AG09319 (cell line): Measurements from ENCODE around the gene STK40.

Experiments used
- DNase-seq: peaks from one replicate; pipeline ENCODE4 v3.0.0-alpha.2; 2010; ENCODE audit warnings: low read depth; ENCODE audit errors: extremely low read depth
- TF ChIP-seq, protein P1 (sequence below): IDR thresholded peaks from 2 replicates; pipeline ENCODE4 v1.5.1; 2011; ENCODE audit warnings: low read depth, mild to moderate bottlenecking, inconsistent platforms, low read length, moderate library complexity

Gene STK40

DNA sequence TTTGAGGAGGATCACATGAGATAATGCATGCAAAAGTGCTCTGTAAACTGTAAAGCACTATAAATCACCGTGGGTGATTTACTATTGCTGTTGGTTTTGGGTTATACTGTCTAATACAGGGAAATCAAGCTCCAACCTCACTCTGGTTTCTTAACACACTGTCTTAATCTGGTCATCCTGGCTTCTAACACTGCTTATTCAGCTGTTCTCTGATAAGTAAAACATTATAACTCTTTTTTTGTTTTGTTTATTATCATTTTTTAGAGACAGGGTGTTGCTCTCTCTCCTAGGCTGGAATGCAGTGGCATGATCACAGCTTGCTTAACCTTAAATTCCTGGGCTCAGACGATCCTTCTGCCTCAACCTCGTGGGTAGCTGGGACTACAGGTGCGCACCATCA lies 33.8 kb upstream of the STK40 start:
- TF ChIP-seq, protein P1, sequence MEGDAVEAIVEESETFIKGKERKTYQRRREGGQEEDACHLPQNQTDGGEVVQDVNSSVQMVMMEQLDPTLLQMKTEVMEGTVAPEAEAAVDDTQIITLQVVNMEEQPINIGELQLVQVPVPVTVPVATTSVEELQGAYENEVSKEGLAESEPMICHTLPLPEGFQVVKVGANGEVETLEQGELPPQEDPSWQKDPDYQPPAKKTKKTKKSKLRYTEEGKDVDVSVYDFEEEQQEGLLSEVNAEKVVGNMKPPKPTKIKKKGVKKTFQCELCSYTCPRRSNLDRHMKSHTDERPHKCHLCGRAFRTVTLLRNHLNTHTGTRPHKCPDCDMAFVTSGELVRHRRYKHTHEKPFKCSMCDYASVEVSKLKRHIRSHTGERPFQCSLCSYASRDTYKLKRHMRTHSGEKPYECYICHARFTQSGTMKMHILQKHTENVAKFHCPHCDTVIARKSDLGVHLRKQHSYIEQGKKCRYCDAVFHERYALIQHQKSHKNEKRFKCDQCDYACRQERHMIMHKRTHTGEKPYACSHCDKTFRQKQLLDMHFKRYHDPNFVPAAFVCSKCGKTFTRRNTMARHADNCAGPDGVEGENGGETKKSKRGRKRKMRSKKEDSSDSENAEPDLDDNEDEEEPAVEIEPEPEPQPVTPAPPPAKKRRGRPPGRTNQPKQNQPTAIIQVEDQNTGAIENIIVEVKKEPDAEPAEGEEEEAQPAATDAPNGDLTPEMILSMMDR: no peak
- no peak for DNase-seq

DNA sequence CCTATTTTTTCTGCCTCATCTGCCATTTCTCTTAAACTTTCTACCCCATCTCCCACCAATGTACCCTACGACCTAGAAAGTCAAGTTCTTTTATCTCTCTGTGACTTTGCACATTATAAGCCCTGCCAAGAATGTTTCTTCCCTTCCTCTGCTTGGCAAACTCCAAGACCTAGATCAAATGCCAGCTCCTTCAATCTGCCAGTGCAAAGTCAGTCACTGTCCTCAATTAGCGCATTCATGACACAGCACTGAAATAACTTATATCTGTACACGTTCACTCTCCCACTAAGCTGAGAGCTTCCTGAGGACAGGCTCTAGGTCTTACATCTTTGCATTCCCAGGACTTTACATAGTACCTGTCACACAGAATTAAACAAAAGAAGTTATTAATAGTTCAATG lies 33.4 kb upstream of the STK40 start:
- TF ChIP-seq, protein P1: no peak
- DNase-seq: no peak

DNA sequence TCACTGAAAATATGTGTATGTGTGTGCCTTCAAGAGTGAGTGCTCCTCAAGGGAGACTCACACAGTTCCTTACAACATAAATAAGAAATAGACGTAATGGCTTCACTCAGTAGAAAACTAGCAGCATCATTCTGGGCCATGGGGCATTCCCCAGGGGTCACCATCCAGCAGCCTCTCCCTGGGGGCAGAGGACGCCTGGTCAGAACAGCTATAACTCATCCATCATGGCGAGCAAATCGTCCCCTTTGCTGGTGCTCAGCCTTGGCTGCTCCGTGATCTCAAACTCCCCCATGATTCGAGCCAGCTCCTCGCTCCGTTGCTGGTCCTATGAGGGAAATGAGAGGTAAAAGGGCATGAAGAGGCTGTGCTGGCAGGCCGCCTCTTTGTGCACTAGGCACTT lies 32.2 kb upstream of the STK40 start:
- no peak for DNase-seq
- TF ChIP-seq, protein P1: no peak

DNA sequence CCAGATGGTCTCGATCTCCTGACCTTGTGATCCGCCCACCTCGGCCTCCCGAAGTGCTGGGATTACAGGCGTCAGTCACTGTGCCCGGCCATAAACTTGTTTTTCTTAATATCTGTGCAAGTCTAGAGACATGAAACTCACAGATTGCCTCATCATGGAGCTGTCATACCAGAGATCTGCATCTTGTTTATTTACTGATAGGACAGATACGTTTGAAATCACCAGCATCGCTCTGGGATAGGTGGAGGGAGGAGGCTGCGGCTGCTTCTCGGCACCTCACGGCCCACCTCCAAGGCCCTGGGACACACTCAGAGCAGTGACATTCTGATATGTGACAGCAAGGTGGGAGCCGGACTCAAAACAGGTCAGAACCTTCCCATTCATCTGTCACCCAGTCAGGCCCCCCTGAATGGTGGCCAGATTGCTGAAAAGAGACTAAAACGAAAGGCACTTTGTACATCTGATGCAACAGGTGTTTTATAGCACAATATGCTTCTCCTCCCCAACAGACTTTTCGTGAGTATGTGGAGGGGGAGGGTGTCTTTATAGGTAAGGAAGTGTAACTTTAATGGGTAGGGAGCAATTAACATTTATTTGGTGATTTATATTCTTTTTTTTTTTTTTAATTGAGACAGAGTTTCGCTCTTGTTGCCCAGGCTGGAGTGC lies 30.1 kb upstream of the STK40 start:
- TF ChIP-seq, protein P1: no peak
- DNase-seq: no peak

DNA sequence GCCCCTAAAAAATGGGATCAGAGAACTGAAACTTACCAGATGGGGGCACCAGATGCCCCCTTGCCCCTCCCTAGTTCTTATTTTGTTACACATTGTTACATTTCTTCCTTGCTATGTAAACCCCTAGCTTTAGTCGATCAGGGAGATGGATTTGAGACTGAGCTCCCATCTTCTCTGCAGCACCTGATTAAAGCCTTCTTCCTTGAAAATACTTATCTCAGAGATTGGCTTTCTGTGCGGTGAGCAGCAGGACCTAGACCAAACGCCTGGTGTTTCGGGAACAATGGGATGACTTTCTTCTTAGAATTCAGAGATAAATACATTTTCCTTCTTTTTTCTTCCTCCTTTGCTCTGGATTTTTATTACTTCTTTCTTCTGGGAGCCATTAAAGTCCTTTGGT lies 28.7 kb upstream of the STK40 start:
- TF ChIP-seq, protein P1: no peak
- DNase-seq: no peak

DNA sequence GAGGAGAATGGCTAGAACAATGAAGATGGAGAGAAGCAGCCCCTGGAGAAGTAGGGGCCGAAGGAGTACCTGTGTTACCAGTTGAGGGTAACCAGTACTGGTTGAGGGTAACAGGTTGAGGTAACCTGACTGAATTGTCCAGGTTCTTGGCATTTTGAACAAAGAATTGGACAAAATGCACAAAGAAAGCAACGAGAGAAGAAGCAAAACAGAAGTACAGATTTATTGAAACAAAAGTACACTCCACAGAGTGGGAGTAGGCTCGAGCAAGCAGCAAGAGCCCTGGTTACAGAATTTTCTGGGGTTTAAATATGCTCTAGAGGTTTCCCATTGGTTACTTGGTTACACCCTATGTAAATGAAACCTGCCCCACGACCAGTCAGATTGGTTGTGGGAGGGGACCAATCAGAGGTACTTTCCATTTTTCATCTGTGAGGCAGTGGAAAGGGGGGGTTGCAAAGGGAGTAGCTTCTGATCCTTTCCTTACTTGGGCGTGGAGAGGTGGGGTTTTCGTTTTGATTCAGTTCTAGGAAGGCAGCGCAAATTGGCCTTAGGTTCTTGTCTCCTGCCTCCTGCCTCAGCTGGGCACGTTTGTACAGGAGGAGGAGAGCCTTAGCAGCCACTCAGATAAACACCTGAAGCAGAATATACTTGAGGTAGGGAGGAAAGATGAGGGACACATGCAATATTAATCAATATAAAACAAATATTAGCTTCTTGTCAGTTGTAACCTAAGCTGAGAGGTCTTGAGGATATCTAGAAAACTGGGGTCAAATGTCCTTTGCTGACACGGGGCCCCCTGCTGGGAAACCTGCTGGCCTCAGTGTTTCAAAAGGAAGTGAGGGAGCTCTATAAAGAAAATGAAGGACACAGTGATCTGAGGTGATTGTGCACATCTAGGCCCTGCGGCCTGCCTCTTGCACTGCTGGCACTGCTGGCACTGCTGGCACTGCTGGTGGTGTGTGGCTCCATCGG lies 26.2 kb upstream of the STK40 start:
- no peak for DNase-seq
- TF ChIP-seq, protein P1: no peak

DNA sequence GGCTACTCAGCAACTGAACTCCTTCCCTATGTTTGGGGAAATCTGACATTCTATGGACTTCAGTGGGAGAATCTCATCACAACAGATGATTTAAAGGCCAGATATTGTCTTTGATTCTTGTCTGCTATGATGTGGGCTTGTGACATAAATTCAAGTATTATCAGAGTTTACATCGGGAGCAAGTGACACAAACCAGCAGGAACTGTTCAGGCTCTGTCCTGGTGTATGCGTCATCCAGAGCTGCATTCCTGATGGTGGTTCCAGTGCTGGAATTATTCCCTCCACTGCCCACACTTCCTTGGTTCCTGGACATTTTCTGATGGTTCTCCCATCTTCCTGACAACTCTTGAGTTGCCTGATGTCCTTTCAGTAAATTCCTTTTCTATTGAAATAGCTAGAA lies 22.8 kb upstream of the STK40 start:
- TF ChIP-seq, protein P1: no peak
- DNase-seq: no peak
